ENCODE results near the gene BRIP1. TPM values are rescaled to one million over a fixed set of nuclear protein-coding genes. Genes with fewer than 3 reads are reported as not detected.

Gene BRIP1
- total RNA-seq, 1 experiment from 2014 or later = 30.2 TPM

DNA sequence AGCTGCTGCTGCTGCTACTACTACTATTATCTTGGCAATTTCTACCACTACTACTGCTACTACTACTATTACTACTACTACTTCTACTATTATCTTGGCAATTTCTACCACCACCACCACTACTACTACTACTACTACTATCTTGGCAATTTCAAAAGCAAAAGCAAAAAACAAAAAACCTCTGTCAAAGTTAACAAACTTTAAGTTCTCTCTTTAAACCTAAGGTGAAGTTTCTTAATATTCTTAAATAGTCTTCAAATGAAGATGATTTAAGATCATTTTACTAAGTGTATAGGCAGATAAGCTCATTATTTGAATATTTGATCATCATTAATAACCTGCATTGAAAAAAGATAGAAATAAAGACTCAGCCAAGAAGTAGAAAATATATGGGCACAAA lies 118.5 kb downstream of the BRIP1 start:
- ChIA-PET CTCF (no interaction called here), POLR2A (ENCODE audit: low non-redundant PET) (no interaction called here)
- TF ChIP-seq, protein P1, sequence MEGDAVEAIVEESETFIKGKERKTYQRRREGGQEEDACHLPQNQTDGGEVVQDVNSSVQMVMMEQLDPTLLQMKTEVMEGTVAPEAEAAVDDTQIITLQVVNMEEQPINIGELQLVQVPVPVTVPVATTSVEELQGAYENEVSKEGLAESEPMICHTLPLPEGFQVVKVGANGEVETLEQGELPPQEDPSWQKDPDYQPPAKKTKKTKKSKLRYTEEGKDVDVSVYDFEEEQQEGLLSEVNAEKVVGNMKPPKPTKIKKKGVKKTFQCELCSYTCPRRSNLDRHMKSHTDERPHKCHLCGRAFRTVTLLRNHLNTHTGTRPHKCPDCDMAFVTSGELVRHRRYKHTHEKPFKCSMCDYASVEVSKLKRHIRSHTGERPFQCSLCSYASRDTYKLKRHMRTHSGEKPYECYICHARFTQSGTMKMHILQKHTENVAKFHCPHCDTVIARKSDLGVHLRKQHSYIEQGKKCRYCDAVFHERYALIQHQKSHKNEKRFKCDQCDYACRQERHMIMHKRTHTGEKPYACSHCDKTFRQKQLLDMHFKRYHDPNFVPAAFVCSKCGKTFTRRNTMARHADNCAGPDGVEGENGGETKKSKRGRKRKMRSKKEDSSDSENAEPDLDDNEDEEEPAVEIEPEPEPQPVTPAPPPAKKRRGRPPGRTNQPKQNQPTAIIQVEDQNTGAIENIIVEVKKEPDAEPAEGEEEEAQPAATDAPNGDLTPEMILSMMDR (conservative IDR thresholded peaks at IDR 0.05; ENCODE audit: low read depth, low read length) = no peak
- TF ChIP-seq EZH2 (IDR thresholded peaks at IDR 0.05; ENCODE audit: borderline replicate concordance, low read depth, low read length, poor library complexity, severe bottlenecking) = no peak
- H3K27ac ChIP-seq (ENCODE audit: low read depth, low read length, poor library complexity, severe bottlenecking) = no peak overlapping the region
- BruUV-seq (replicated peaks) = no TSS peak
- no peaks in the 10 kb centered on the region for H3K27me3 ChIP-seq (replicated peaks; ENCODE audit: insufficient read depth, low read depth, low read length, poor library complexity)
- no peak overlapping the region for H3K4me3 ChIP-seq (ENCODE audit: low read depth, low read length, poor library complexity, severe bottlenecking)
- H3K4me1 ChIP-seq (ENCODE audit: insufficient read depth, low read length, poor library complexity, severe bottlenecking) = no peaks in the 10 kb centered on the region
- intact Hi-C loops (cut with micrococcal nuclease; ENCODE audit: unreplicated experiment) = no loop called here
- H3K36me3 ChIP-seq (ENCODE audit: insufficient read depth, low read length, poor library complexity, severe bottlenecking) = peaks cover 21% of the 10 kb centered on the region
- peaks cover 21% of the 10 kb centered on the region for H3K9me3 ChIP-seq (ENCODE audit: low read depth, low read length, poor library complexity, severe bottlenecking)
- no peak for DNase-seq (ENCODE audit: low spot score)

DNA sequence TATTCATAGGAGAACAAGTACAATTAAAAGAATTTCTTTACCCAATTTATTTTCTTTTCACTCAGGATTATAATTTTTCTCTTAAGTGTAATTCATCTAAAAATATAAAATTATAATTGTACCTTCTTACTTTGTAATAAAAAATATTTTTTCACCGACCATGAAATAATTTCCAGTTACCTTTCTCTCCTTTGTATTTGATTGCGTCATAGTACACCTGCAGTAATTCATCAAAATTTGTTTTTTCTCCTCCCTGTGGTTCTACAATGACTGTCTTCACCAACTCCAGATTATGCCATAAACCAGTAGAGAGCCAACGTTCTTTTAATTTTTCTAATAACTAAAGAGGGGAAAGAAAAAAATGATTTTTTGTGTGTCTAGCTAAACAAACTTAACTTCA lies 119.1 kb downstream of the BRIP1 start:
- no TSS peak for BruUV-seq (replicated peaks)
- Histone ChIP-seq H3K36me3 (ENCODE audit: insufficient read depth, low read length, poor library complexity, severe bottlenecking) (peaks cover 21% of the 10 kb centered on the region), H3K9me3 (ENCODE audit: low read depth, low read length, poor library complexity, severe bottlenecking) (peaks cover 21% of the 10 kb centered on the region), H3K27ac (ENCODE audit: low read depth, low read length, poor library complexity, severe bottlenecking) (no peak overlapping the region), H3K27me3 (replicated peaks; ENCODE audit: insufficient read depth, low read depth, low read length, poor library complexity) (no peaks in the 10 kb centered on the region), H3K4me1 (ENCODE audit: insufficient read depth, low read length, poor library complexity, severe bottlenecking) (no peaks in the 10 kb centered on the region), H3K4me3 (ENCODE audit: low read depth, low read length, poor library complexity, severe bottlenecking) (no peak overlapping the region)
- no peak for DNase-seq (ENCODE audit: low spot score)
- intact Hi-C loops (cut with micrococcal nuclease; ENCODE audit: unreplicated experiment) = no loop called here
- no peak for TF ChIP-seq EZH2 (IDR thresholded peaks at IDR 0.05; ENCODE audit: borderline replicate concordance, low read depth, low read length, poor library complexity, severe bottlenecking)
- TF ChIP-seq, protein P1 (conservative IDR thresholded peaks at IDR 0.05; ENCODE audit: low read depth, low read length) = no peak
- ChIA-PET CTCF (no interaction called here), POLR2A (ENCODE audit: low non-redundant PET) (no interaction called here)

DNA sequence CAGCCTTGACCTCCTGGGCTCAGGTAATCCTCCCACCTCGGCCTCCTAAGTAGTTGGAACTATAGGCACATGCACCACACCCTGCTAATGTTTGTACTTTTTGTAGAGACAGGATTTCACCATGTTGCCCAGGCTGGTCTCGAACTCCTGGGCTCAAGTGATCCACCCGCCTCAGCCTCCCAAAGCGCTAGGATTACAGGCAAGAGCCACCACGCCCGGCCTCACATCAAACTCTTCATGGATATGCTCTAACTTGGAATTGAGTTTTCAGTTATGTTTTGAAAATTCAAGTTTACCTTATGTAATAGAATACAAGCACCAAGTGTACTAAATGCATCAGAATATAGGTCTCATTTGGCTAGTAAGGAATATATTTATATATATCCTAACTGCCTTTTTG lies 119.6 kb downstream of the BRIP1 start:
- POLR2A ChIA-PET (ENCODE audit: low non-redundant PET) = no interaction called here
- H3K9me3 ChIP-seq (ENCODE audit: low read depth, low read length, poor library complexity, severe bottlenecking) = peaks cover 21% of the 10 kb centered on the region
- no TSS peak for BruUV-seq (replicated peaks)
- H3K36me3 ChIP-seq (ENCODE audit: insufficient read depth, low read length, poor library complexity, severe bottlenecking) = peaks cover 25% of the 10 kb centered on the region
- no peak overlapping the region for H3K4me3 ChIP-seq (ENCODE audit: low read depth, low read length, poor library complexity, severe bottlenecking)
- no peak overlapping the region for H3K27ac ChIP-seq (ENCODE audit: low read depth, low read length, poor library complexity, severe bottlenecking)
- CTCF ChIA-PET = no interaction called here
- intact Hi-C loops (cut with micrococcal nuclease; ENCODE audit: unreplicated experiment) = no loop called here
- no peaks in the 10 kb centered on the region for H3K27me3 ChIP-seq (replicated peaks; ENCODE audit: insufficient read depth, low read depth, low read length, poor library complexity)
- no peaks in the 10 kb centered on the region for H3K4me1 ChIP-seq (ENCODE audit: insufficient read depth, low read length, poor library complexity, severe bottlenecking)
- no peak for DNase-seq (ENCODE audit: low spot score)
- TF ChIP-seq, protein P1 (conservative IDR thresholded peaks at IDR 0.05; ENCODE audit: low read depth, low read length) = no peak
- no peak for TF ChIP-seq EZH2 (IDR thresholded peaks at IDR 0.05; ENCODE audit: borderline replicate concordance, low read depth, low read length, poor library complexity, severe bottlenecking)

Measured in A673 (cell line).